HepG2 (cell line): ENCODE results near the gene EMC1. TPM values are rescaled to one million over a fixed set of nuclear protein-coding genes. Genes with fewer than 3 reads are reported as not detected.

Source experiments
- AKAP8 ChIP-seq: sonication (generic); formaldehyde crosslinking; IDR thresholded peaks from 2 replicates; pipeline ENCODE4 v1.5.1; 2020; ENCODE audit warnings: mild to moderate bottlenecking, missing genetic modification reagents
- ARID5B ChIP-seq: IDR thresholded peaks from 2 replicates; pipeline ENCODE4 v1.4.0; 2020; ENCODE audit warnings: mild to moderate bottlenecking, missing genetic modification reagents
- SMAD9 ChIP-seq: sonication (generic); formaldehyde crosslinking; IDR thresholded peaks from 2 replicates; pipeline ENCODE4 v1.5.1; 2020; ENCODE audit warnings: mild to moderate bottlenecking, missing genetic modification reagents
- ZBTB40 ChIP-seq, 2 experiments: fragments of 450-650 bp in 1 of 2; sonication (generic) in 1 of 2; formaldehyde crosslinking in 1 of 2; IDR thresholded peaks; 2 replicates each; pipeline versions ENCODE4 v1.6.1 to v1.8.0; 2016 to 2022; ENCODE audit warnings: antibody characterized with exemption in 1 of 2, mild to moderate bottlenecking in 1 of 2, missing genetic modification reagents in 1 of 2
- ZNF253 ChIP-seq: sonication (generic); formaldehyde crosslinking; IDR thresholded peaks from 2 replicates; pipeline ENCODE4 v1.8.0; 2022; ENCODE audit warnings: mild to moderate bottlenecking, missing genetic modification reagents, borderline replicate concordance
- ZNF335 ChIP-seq: sonication (generic); formaldehyde crosslinking; IDR thresholded peaks from 2 replicates; pipeline ENCODE4 v1.4.0; 2020; ENCODE audit warnings: missing genetic modification reagents
- ZNF558 ChIP-seq: sonication (generic); formaldehyde crosslinking; IDR thresholded peaks from 2 replicates; pipeline ENCODE4 v1.9.0; 2022; ENCODE audit warnings: mild to moderate bottlenecking, missing genetic modification reagents, borderline replicate concordance
- ZNF572 ChIP-seq: sonication (generic); formaldehyde crosslinking; IDR thresholded peaks from 2 replicates; pipeline ENCODE4 v1.5.1; 2020; ENCODE audit warnings: mild to moderate bottlenecking, missing genetic modification reagents
- ZNF605 ChIP-seq: sonication (generic); formaldehyde crosslinking; IDR thresholded peaks from 2 replicates; pipeline ENCODE4 v1.8.0; 2022; ENCODE audit warnings: mild to moderate bottlenecking, missing genetic modification reagents
- ZNF816 ChIP-seq: sonication (generic); formaldehyde crosslinking; IDR thresholded peaks from 2 replicates; pipeline ENCODE4 v1.8.0; 2022; ENCODE audit warnings: missing genetic modification reagents, mild to moderate bottlenecking, borderline replicate concordance
- ZSCAN21 ChIP-seq: sonication (generic); formaldehyde crosslinking; IDR thresholded peaks from 2 replicates; pipeline ENCODE4 v1.8.0; 2022; ENCODE audit warnings: mild to moderate bottlenecking, missing genetic modification reagents, moderate library complexity, borderline replicate concordance
- ZSCAN5A ChIP-seq: sonication (generic); formaldehyde crosslinking; IDR thresholded peaks from 2 replicates; pipeline ENCODE4 v1.8.0; 2022; ENCODE audit warnings: mild to moderate bottlenecking, missing genetic modification reagents, borderline replicate concordance
- polyA plus RNA-seq, 8 experiments: library from polyadenylated mRNA; depleted of rRNA in 3 of 8; stranded (reverse) in 7 of 8; unstranded in 1 of 8; fragments of >200 nt; fragmentation: Illumina TruSeq in 4 of 8; extraction: Trizol in 4 of 8; gene quantifications; 2 replicates each; pipeline versions ENCODE4 v1.2.1 to v1.2.3, GENCODE V29; 2011 to 2016; ENCODE audit warnings: low read depth in 4 of 8, missing spikeins in 1 of 8, mixed read lengths in 1 of 8; ENCODE audit not compliant: insufficient read depth in 1 of 8
- total RNA-seq, 5 experiments: library from RNA; depleted of rRNA; stranded (reverse); fragments of >200 nt; fragmentation: Illumina TruSeq; extraction: Trizol; gene quantifications; 2 replicates each; pipeline ENCODE4 v1.2.3, GENCODE V29; 2016; ENCODE audit warnings: low read depth in 1 of 5

Gene EMC1
- total and polyA plus RNA-seq, 2 of the 13 experiments (the other 11 are each of a cell fraction or from before 2014, with no cell fraction given): 38.0 to 61.3 TPM

- TF ChIP-seq ZSCAN5A (no peak), ZNF572 (CRISPR knock-in tag) (peak; percentile 54; the same call in 1 of the 2 replicates), AKAP8 (CRISPR knock-in tag) (peak; percentile 17; the same call in 1 of the 2 replicates), SMAD9 (CRISPR knock-in tag) (peak; percentile 4; the same call in 1 of the 2 replicates), ZNF253 (CRISPR knock-in tag) (peak; percentile 82; the same call in 1 of the 2 replicates), ZNF558 (no peak; the same call in 1 of the 2 replicates), ZNF605 (CRISPR knock-in tag) (no peak), ZNF335 (CRISPR knock-in tag) (peak; percentile 95), ZNF816 (CRISPR knock-in tag) (no peak; the same call in 1 of the 2 replicates), ZSCAN21 (peak; percentile 62; the same call in 1 of the 2 replicates), ZBTB40 (IDR thresholded peaks at IDR 0.05) (no peak), ZBTB40 (CRISPR knock-in tag; IDR thresholded peaks at IDR 0.05) (0 out of 2 replicates have a peak, but pooled peaks have one; percentile 14), ARID5B (CRISPR knock-in tag) (peak; percentile 67)
These were observed 41.1 kb downstream of the EMC1 start, which contains the start of gene UBR4 (continued) for GRCh38 chr1:19209990-19210771.
